HG03280 (cell line): ENCODE results near the gene CEP290.
A peak's percentile ranks its signal among the peaks of the same experiment; 100 is the strongest.
"Not testable (repeated sequence)": the region's sequence is repeated elsewhere in the genome, so short reads cannot be mapped to it uniquely, and the experiment has no call there.

Experiments used
- ATAC-seq: cut with Tn5 transposase; IDR thresholded peaks from one replicate; pipeline ENCODE4 v1.9.1; 2021; ENCODE audit warnings: mild to moderate bottlenecking, moderate library complexity; ENCODE audit not compliant: unreplicated experiment

CEP290 gene

DNA sequence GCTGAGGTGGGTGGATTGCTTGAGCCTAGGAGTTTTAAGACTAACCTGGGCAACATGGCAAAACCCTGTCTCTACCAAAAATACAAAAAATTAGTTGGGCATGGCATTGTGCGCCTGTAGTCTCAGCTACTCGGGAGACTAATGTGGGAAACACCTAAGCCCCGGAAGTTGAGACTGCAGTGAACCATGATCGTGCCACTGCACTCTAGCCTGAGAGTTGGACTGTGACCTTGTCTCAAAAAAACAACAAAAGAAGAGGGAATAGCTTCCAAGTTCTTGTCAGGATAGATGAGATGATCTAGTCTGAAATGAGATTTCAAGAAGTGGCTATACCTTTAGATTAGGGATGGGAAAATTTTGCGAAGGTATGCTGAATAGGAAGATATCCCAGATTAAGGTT, 97.9 kb downstream of the CEP290 start:
- no peak for ATAC-seq

DNA sequence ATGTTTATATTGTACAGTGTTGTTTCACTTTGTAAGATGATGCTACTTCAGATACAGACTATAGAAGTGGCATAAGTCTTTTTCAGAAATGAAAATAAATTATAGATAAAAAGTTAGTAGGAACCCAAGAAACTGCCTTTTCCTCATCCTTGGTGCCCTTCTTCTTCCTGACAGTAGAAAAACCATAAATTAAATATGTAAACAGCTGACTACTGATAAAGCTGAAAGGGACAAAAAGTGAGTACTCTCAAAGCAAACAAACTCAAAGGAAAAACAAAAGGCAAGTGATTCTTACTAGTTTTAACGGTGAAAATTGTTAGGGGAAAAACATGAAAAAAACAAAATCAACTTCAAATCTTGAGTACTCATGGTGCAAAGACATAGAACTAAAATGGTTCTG, 104.1 kb downstream of the CEP290 start:
- no peak for ATAC-seq

GRCh38 chr12:88036353-88036965, 105.4 kb downstream of the CEP290 start:
- no peak for ATAC-seq

DNA sequence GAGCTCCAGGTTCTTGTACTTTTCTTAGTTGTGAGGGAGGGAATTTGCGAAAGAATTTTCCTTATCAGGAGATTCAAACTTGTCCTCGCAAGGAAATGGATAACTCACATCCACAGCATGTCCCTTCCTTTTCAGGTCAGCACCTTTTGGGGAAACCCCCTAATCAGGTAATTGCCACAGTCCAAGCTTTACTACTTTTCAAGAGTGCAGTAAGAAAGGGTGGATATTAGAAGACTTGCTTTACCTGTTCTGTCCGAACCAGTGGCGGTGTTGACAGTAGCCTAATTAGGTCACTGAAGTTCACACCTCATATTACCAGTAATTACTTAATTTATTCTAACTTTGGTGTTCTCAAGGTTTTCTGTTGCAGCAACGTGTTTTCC, 106.0 kb downstream of the CEP290 start:
- peak; percentile 15 for ATAC-seq

DNA sequence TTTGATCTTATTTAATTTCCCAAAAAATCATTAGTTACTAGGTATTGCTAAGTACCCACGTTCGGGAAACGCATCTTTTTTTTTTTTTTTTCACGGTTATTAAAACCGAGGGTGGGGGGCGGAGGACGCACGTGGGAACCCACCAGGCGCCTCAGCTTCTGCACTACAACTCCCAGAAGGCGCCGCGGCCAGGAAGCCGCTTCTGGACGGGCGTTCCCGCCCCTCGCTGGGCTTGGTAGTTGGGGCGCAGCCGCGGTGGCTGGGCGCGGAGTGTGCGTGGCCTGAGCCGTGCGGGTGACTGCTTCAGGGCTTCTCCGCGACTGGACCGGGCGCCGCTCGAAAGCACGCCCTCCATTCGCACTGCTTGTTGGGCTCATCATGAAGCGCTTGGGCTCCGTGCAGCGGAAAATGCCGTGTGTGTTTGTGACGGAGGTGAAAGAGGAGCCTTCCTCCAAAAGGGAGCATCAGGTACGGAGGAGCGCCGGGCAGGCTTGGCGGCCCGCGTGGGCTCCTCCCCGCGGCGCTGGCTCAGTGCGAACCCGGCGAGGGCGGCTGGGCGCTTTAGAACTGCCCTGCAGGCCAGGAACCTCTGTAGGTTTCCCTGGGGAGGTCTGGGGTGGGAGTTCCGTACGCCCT, 106.5 kb downstream of the CEP290 start:
- ATAC-seq = peak; percentile 100

DNA sequence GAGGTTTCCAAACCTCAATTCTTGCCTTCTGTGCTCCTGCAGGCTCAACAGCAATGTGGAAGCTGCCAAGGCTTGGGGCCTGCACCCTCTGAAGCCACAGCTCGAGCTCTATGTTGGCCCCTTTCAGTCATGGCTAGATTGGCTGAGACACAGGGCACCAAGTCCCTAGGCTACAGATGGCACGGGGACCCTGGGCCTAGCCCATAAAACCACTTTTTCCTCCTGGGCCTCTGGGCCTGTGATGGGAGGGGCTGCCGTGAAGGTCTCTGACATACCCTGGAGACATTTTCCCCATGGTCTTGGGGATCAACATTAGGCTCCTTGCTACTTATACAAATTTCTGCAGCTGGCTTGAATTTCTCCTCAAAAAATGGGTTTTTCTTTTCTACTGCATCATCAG, 110.7 kb downstream of the CEP290 start:
- ATAC-seq = not testable (repeated sequence)

- ATAC-seq = no peak
Observed at GRCh38 chr12:88029093-88029665, 112.7 kb downstream of the CEP290 start, which contains the start of gene C12orf50. C12orf50 (minus strand) TSS chr12:88029401; CDS start chr12:88026962, 2,439 bp downstream.

GRCh38 chr12:88026196-88026595, 115.7 kb downstream of the CEP290 start:
- ATAC-seq = no peak

DNA sequence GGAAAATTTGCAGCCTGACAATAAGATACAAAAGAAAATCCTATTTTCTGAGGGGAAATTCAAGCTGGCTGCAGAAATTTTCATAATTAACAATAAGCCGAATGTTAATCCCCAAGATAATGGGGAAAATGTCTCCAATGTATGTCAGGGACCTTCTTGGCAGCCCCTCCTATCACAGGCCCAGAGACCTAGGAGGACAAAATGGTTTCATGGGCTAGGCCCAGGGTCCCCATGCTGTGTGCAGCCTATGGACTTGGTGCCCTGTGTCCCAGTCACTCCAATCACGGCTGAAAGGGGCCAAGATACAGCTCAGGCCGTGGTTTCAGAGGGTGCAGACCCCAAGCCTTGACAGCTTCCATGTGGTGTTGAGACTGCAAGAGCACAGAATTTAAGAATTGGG, 123.9 kb downstream of the CEP290 start:
- ATAC-seq = no peak

- ATAC-seq = no peak
Observed at GRCh38 chr12:88015825-88016224, 126.1 kb downstream of the CEP290 start.

GRCh38 chr12:88011755-88012154, 130.1 kb downstream of the CEP290 start:
- ATAC-seq = no peak

DNA sequence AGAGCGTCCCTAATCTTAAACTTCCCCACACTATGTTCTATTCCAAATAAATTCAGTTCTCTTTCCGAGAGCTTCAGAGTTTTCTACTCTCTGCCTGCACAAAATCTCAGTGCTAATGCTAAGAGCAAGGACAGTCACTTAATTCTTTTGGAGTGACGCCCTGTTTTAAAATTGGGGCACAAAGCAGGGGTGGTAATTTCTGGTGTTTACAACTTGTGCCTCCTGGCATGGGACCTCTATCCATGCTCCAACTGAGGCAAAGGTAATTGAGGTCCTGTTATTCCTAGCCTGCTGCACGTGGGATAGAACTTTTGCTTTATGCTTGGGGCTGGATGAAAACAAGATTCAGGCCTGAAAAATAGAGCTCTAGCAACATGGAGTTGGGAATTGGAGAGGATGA, 135.5 kb downstream of the CEP290 start:
- ATAC-seq = no peak

DNA sequence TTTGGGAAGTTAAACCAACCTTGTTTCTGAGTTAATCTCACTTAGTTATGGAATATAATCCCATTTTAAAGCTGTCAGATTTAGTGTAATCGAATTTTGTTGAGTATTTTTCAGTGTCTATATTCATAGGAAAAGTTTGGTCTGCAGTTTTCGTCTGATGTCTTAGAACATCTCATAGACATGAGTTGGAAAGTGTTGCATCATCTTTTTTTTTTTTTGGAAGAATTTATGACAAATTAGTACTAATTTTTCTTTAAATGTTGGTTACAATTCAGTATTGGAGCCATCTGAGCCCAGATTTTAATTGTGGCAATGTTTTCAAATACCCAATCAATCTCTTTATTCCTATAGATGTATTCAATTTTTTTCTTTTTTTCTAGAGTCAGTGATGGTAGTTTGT, 140.6 kb downstream of the CEP290 start:
- ATAC-seq = no peak
